ENCODE measurements around the gene LONP1. TPM values are rescaled to one million over a fixed set of nuclear protein-coding genes. Genes with fewer than 3 reads are reported as not detected.

LONP1 gene
- total RNA-seq, 1 experiment from 2014 or later, result 113 TPM

GRCh38 chr19:5753743-5754142, 33.8 kb upstream of the LONP1 start:
- Histone ChIP-seq H4K91ac (ENCODE audit: insufficient read length, low read depth, low read length) (no peak overlapping the region), H2BK20ac (ENCODE audit: low read depth, low read length, poor library complexity, severe bottlenecking) (no peak overlapping the region), H2AK5ac (ENCODE audit: insufficient read length, low read length) (no peak overlapping the region), H3K27ac (ENCODE audit: insufficient read length, low read depth, low read length) (no peak overlapping the region), H2BK12ac (ENCODE audit: insufficient read length, low read depth, low read length) (no peak overlapping the region), H2BK15ac (ENCODE audit: low read depth, low read length) (no peak overlapping the region), H3K23me2 (ENCODE audit: insufficient read length, low read depth, low read length, poor library complexity, severe bottlenecking) (no peaks in the 10 kb centered on the region), H3K79me1 (ENCODE audit: insufficient read depth, low read depth, low read length, poor library complexity, severe bottlenecking) (no peaks in the 10 kb centered on the region), H4K20me1 (ENCODE audit: control insufficient read depth, insufficient read depth, insufficient read length) (no peaks in the 10 kb centered on the region), H4K8ac (replicated peaks; ENCODE audit: insufficient read length, low read depth, low read length) (no peak overlapping the region), H3K4ac (ENCODE audit: low read depth, low read length) (no peak overlapping the region), H3K9ac (ENCODE audit: extremely low read depth, insufficient read length, low read length) (no peak overlapping the region), H3K79me2 (ENCODE audit: insufficient read depth, low read length) (no peaks in the 10 kb centered on the region), H3K18ac (ENCODE audit: insufficient read length, low read depth, low read length) (no peak overlapping the region), H2AFZ (ENCODE audit: low read length) (no peak overlapping the region), H3K4me1 (ENCODE audit: insufficient read depth, low read length) (no peaks in the 10 kb centered on the region), H3K56ac (ENCODE audit: insufficient read length, low read depth, low read length) (no peak overlapping the region), H2BK120ac (ENCODE audit: low read depth, low read length, poor library complexity, severe bottlenecking) (no peak overlapping the region), H2BK5ac (ENCODE audit: insufficient read length, low read length) (no peak overlapping the region), H3K4me2 (ENCODE audit: insufficient read depth, insufficient read length, low read length) (no peak overlapping the region), H3K9me3 (ENCODE audit: control insufficient read depth, low read depth, low read length) (no peaks in the 10 kb centered on the region), H3K14ac (ENCODE audit: insufficient read depth, low read length) (no peak overlapping the region), H4K5ac (ENCODE audit: insufficient read length, low read depth, low read length) (no peak overlapping the region), H3K23ac (ENCODE audit: insufficient read length, low read depth, low read length) (no peak overlapping the region), H3T11ph (ENCODE audit: low read length) (no peak overlapping the region), H3K27me3 (ENCODE audit: insufficient read depth, low read length) (no peaks in the 10 kb centered on the region)
- H3K4me1 Mint-ChIP-seq, result no peaks in the 10 kb centered on the region; a peak in 1 of 4 replicates
- no peaks in the 10 kb centered on the region for H3K36me3 Mint-ChIP-seq (ENCODE audit: insufficient read depth in 1 of 3, low read depth in 3 of 3)
- H3K27me3 Mint-ChIP-seq (ENCODE audit: low read depth), result peaks cover 17% of the 10 kb centered on the region
- H3K9me3 Mint-ChIP-seq, result no peaks in the 10 kb centered on the region
- no peak for TF ChIP-seq CTCF (conservative IDR thresholded peaks at IDR 0.05)
- no peak for DNase-seq
- H3K4me3 Mint-ChIP-seq, result no peak overlapping the region
- WGBS (ENCODE audit: extremely low coverage, insufficient read length, low lambda C conversion rate), result no CpG with 5 or more reads among the region's 6 CpGs
- H3K27ac Mint-ChIP-seq, result no peak overlapping the region
